ENCODE results near the gene BTNL3. TPM values are rescaled to one million over a fixed set of nuclear protein-coding genes. Genes with fewer than 3 reads are reported as not detected.

The BTNL3 gene
- total and polyA plus RNA-seq, 9 of the 15 experiments (the other 6 are each of a cell fraction or from before 2014, with no cell fraction given): 0.03 to 0.44 (median 0.04) TPM; not detected in 4

GRCh38 chr5:181028032-181028819 is 39.6 kb downstream of the BTNL3 start (continued):
- TF ChIP-seq BCLAF1 (IDR thresholded peaks at IDR 0.05; ENCODE audit: borderline replicate concordance in 1 of 2, control insufficient read depth in 1 of 2, low read depth in 2 of 2, low read length in 1 of 2): no peak
- no peak for TF ChIP-seq E2F1 (CRISPR knock-in tag; IDR thresholded peaks at IDR 0.05)
- no peak for TF ChIP-seq WHSC1 (IDR thresholded peaks at IDR 0.05; ENCODE audit: low read length)
- TF ChIP-seq ERF (CRISPR knock-in tag; IDR thresholded peaks at IDR 0.05): no peak
- TF ChIP-seq U2AF2 (optimal IDR thresholded peaks at IDR 0.05; ENCODE audit: low read depth, low read length): no peak
- TF ChIP-seq BACH1 (tag; IDR thresholded peaks at IDR 0.05): no peak
- TF ChIP-seq ZNF695 (CRISPR knock-in tag; IDR thresholded peaks at IDR 0.05): no peak
- no peak for TF ChIP-seq PTBP1 (IDR thresholded peaks at IDR 0.05; ENCODE audit: low read depth, low read length)
- TF ChIP-seq POLR2G (IDR thresholded peaks at IDR 0.05; ENCODE audit: low read depth, low read length): peak; percentile 95
- no peak for TF ChIP-seq ZKSCAN8 (CRISPR knock-in tag; IDR thresholded peaks at IDR 0.05)
- peak; percentile 50; the same call in 1 of the 2 replicates for TF ChIP-seq NBN (IDR thresholded peaks at IDR 0.05; ENCODE audit: low read depth)
- TF ChIP-seq TOE1 (IDR thresholded peaks at IDR 0.05; ENCODE audit: borderline replicate concordance): peak; percentile 87
- TF ChIP-seq TOE1 (CRISPR knock-in tag; IDR thresholded peaks at IDR 0.05; ENCODE audit: borderline replicate concordance, low read depth): no peak
- TF ChIP-seq ZNF696 (CRISPR knock-in tag; conservative IDR thresholded peaks at IDR 0.05): no peak
- TF ChIP-seq EZH2 (IDR thresholded peaks at IDR 0.05; ENCODE audit: borderline replicate concordance, low read depth, low read length): no peak
- peak; percentile 95 for TF ChIP-seq TBP (optimal IDR thresholded peaks at IDR 0.05; ENCODE audit: low read depth, low read length)
- no peak for TF ChIP-seq CC2D1A (IDR thresholded peaks at IDR 0.05)
- peak; percentile 99 for TF ChIP-seq POLR2A (conservative IDR thresholded peaks at IDR 0.05)
- TF ChIP-seq MEIS2 (IDR thresholded peaks at IDR 0.05; ENCODE audit: partially characterized antibody): peak; percentile 93
- TF ChIP-seq ASH1L (IDR thresholded peaks at IDR 0.05; ENCODE audit: borderline replicate concordance, low read depth, partially characterized antibody): no peak
- TF ChIP-seq NR2F6 (CRISPR knock-in tag; IDR thresholded peaks at IDR 0.05): no peak
- TF ChIP-seq NELFE (IDR thresholded peaks at IDR 0.05; ENCODE audit: insufficient read depth, insufficient read length): no peak
- TF ChIP-seq GATAD2A (IDR thresholded peaks at IDR 0.05): no peak
- peak; percentile 3; the same call in 1 of the 2 replicates for TF ChIP-seq PKNOX1 (IDR thresholded peaks at IDR 0.05)
- peak; percentile 67 for TF ChIP-seq LEF1 (IDR thresholded peaks at IDR 0.05)
- no peak for TF ChIP-seq ILF3 (IDR thresholded peaks at IDR 0.05; ENCODE audit: borderline replicate concordance)
